Loucy (cell line): ENCODE results near the gene HECTD3.

Source experiments
- H2AFZ ChIP-seq: fragments of 200-600 bp; sonication (generic); 2 replicates; pipeline ENCODE4 v1.6.0; 2016; ENCODE audit warnings: antibody characterized with exemption, mild to moderate bottlenecking, low read length, moderate library complexity
- H3F3A ChIP-seq: fragments of 200-600 bp; 2 replicates; pipeline ENCODE4 v1.6.0; 2016; ENCODE audit warnings: antibody characterized with exemption, low read depth, mild to moderate bottlenecking
- H3K27me3 ChIP-seq: fragments of 200-600 bp; sonication (generic); 2 replicates; pipeline ENCODE4 v1.6.1; 2014; ENCODE audit warnings: low read length, mild to moderate bottlenecking; ENCODE audit not compliant: insufficient read depth, poor library complexity, severe bottlenecking
- H3K36me3 ChIP-seq: fragments of 200-600 bp; sonication (generic); 2 replicates; pipeline ENCODE4 v1.6.1; 2016; ENCODE audit warnings: low read length; ENCODE audit not compliant: insufficient read depth
- H3K4me1 ChIP-seq: fragments of 200-600 bp; sonication (generic); 2 replicates; pipeline ENCODE4 v1.5.1; 2014; ENCODE audit warnings: low read length, mild to moderate bottlenecking; ENCODE audit not compliant: insufficient read depth, poor library complexity, severe bottlenecking
- H3K4me2 ChIP-seq: fragments of 200-600 bp; sonication (generic); 2 replicates; pipeline ENCODE4 v1.6.0; 2014; ENCODE audit warnings: antibody characterized with exemption, low read length, low read depth, mild to moderate bottlenecking; ENCODE audit not compliant: poor library complexity, severe bottlenecking
- H3K4me3 ChIP-seq: fragments of 200-600 bp; sonication (generic); 2 replicates; pipeline ENCODE4 v1.5.1; 2014; ENCODE audit warnings: low read length, mild to moderate bottlenecking, mixed read lengths; ENCODE audit not compliant: poor library complexity, severe bottlenecking
- H3K79me2 ChIP-seq: fragments of 200-600 bp; sonication (generic); 2 replicates; pipeline ENCODE4 v1.6.1; 2014; ENCODE audit warnings: low read length; ENCODE audit not compliant: insufficient read depth
- H3K9ac ChIP-seq: fragments of 200-600 bp; sonication (generic); 2 replicates; pipeline ENCODE4 v1.6.0; 2014; ENCODE audit warnings: mild to moderate bottlenecking, low read depth, low read length, moderate library complexity; ENCODE audit not compliant: poor library complexity, severe bottlenecking
- H3K9me2 ChIP-seq: fragments of 200-600 bp; sonication (generic); replicated peaks from 2 replicates; pipeline ENCODE4 v1.6.1; 2016; ENCODE audit warnings: low read depth, low read length, mixed read lengths
- H3K9me3 ChIP-seq: fragments of 200-600 bp; sonication (generic); 2 replicates; pipeline ENCODE4 v1.6.1; 2014; ENCODE audit warnings: mild to moderate bottlenecking, antibody characterized with exemption, low read length, low read depth; ENCODE audit not compliant: insufficient read depth
- H4K20me1 ChIP-seq: fragments of 200-600 bp; sonication (generic); 2 replicates; pipeline ENCODE4 v1.6.0; 2014; ENCODE audit warnings: antibody characterized with exemption, low read length, mild to moderate bottlenecking; ENCODE audit not compliant: insufficient read depth, poor library complexity, severe bottlenecking
- CTCF ChIP-seq: fragments of 200-600 bp; sonication (generic); conservative IDR thresholded peaks from 2 replicates; pipeline ENCODE4 v1.5.1; 2014; ENCODE audit warnings: mild to moderate bottlenecking, antibody characterized with exemption, low read length
- EZH2phosphoT487 ChIP-seq: fragments of 200-600 bp; IDR thresholded peaks from 2 replicates; pipeline ENCODE4 v1.6.1; 2018; ENCODE audit warnings: antibody characterized with exemption, mild to moderate bottlenecking, moderate library complexity, borderline replicate concordance

HECTD3 gene

DNA sequence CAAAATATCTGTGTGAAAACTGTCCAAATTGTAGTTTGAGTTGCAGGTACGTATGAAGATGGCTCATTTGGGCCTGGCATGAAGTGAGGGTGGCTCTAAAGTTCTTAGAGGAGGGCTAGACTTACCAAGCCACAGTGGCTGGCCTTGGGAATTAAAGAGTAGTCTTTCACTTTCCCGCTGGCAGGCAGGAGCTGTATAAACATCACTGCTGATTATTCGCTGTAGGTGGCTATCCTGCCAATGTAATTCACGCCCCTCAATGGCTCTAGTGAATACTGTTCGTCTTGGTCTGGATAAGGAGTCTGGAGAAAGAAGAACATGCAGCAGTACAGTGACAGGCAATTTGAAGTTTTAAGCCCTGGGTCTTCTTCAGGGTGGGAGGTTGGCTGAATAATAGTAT is 32.0 kb upstream of the HECTD3 start:
- H3K79me2 ChIP-seq: no peaks in the 10 kb centered on the region
- no peak overlapping the region for H3K4me3 ChIP-seq
- H3F3A ChIP-seq: no peaks in the 10 kb centered on the region
- H4K20me1 ChIP-seq: no peaks in the 10 kb centered on the region
- H3K9me2 ChIP-seq: no peaks in the 10 kb centered on the region
- TF ChIP-seq CTCF: no peak
- no peak for TF ChIP-seq EZH2phosphoT487
- H3K36me3 ChIP-seq: peaks cover 18% of the 10 kb centered on the region; the same call in 1 of the 2 replicates
- H3K4me2 ChIP-seq: no peak overlapping the region
- no peak overlapping the region for H2AFZ ChIP-seq
- H3K9ac ChIP-seq: no peak overlapping the region
- no peaks in the 10 kb centered on the region for H3K27me3 ChIP-seq
- no peaks in the 10 kb centered on the region for H3K4me1 ChIP-seq
- H3K9me3 ChIP-seq: no peaks in the 10 kb centered on the region

DNA sequence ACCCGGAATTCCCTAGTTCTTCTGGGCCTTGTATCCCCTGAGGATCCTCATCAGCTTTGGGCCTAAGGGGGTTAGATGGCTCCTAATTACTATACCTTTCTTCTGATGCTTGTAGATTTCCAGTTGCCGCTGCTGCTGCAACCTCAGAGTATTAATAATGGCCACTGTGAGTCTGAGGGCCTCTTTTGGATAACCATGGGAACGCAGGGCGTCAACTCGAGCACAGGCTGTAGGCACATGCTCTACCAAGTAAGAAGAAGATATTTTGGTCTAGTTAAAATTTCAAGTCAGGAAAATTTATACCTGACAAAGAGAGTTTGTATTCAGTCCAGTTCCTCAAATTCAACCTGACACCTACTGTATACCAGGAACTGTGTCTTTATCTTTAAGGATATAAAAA is 29.2 kb upstream of the HECTD3 start:
- TF ChIP-seq CTCF: no peak
- no peak for TF ChIP-seq EZH2phosphoT487
- no peaks in the 10 kb centered on the region for H3F3A ChIP-seq
- no peaks in the 10 kb centered on the region for H3K4me1 ChIP-seq
- H3K9me3 ChIP-seq: no peaks in the 10 kb centered on the region
- H4K20me1 ChIP-seq: no peaks in the 10 kb centered on the region
- no peak overlapping the region for H3K4me3 ChIP-seq
- no peaks in the 10 kb centered on the region for H3K27me3 ChIP-seq
- no peak overlapping the region for H3K9ac ChIP-seq
- no peak overlapping the region for H2AFZ ChIP-seq
- no peak overlapping the region for H3K4me2 ChIP-seq
- H3K36me3 ChIP-seq: peaks cover 22% of the 10 kb centered on the region; the same call in 1 of the 2 replicates
- H3K79me2 ChIP-seq: no peaks in the 10 kb centered on the region
- H3K9me2 ChIP-seq: no peaks in the 10 kb centered on the region

DNA sequence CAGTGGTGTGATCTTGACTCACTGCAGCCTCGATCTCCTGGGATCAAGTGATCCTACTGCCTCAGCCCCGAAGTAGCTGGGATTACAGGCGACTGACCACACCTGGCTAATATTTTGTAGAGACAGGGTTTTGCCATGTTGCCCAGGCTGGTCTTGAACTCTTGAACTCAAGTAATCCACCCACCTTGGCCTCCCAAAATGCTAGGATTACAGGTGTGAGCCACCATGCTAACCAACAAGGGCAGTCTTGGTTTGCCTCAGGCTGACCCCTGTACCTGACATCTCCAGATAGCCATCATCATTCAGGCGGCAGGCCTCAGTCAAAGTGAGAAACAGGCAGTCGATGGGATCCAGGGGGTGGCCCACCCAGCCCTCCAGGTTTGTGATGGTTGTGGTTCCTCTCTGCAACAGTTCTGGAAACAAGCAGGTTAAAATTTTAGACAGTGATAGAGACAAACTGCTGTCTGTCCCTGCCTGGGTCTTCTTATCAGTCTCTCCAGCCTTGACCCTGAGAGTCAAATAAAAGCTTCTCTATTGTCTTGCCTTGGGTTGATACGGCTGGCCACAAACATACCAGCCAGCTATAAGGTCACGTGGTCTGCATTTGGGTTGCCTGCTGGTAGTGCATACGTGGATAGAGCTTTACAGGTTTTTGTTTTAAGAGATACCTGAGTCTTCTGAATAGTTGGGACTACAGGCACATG is 27.7 kb upstream of the HECTD3 start:
- H3K4me2 ChIP-seq: no peak overlapping the region
- H3K9me2 ChIP-seq: no peaks in the 10 kb centered on the region
- H3K9ac ChIP-seq: no peak overlapping the region

More for the DNA sequence above, 27.7 kb upstream of the HECTD3 start:
- no peaks in the 10 kb centered on the region for H3K4me1 ChIP-seq
- H3K27me3 ChIP-seq: no peaks in the 10 kb centered on the region
- no peak for TF ChIP-seq EZH2phosphoT487
- TF ChIP-seq CTCF: no peak
- peaks cover 28% of the 10 kb centered on the region; the same call in 1 of the 2 replicates for H3K36me3 ChIP-seq
- H3K4me3 ChIP-seq: no peak overlapping the region
- H3K79me2 ChIP-seq: no peaks in the 10 kb centered on the region
- H3K9me3 ChIP-seq: no peaks in the 10 kb centered on the region
- no peaks in the 10 kb centered on the region for H4K20me1 ChIP-seq
- no peaks in the 10 kb centered on the region for H3F3A ChIP-seq
- H2AFZ ChIP-seq: no peak overlapping the region
